Measurements from ENCODE around the gene ZBED2.

Gene ZBED2

GRCh38 chr3:111619833-111620232 lies 24.7 kb upstream of the ZBED2 start:
- no peak for TF ChIP-seq CTCF (IDR thresholded peaks at IDR 0.05; ENCODE audit: low read length, missing control alignments)

GRCh38 chr3:111618945-111619344 lies 23.8 kb upstream of the ZBED2 start:
- TF ChIP-seq CTCF (IDR thresholded peaks at IDR 0.05; ENCODE audit: low read length, missing control alignments): no peak
- no peak overlapping the region for H3K4me3 ChIP-seq (replicated peaks; ENCODE audit: low read depth, low read length)
- DNase-seq (ENCODE audit: low read depth): no peak

More at GRCh38 chr3:111619833-111620232, 24.7 kb upstream of the ZBED2 start:
- DNase-seq (ENCODE audit: low read depth): no peak
- H3K4me3 ChIP-seq (replicated peaks; ENCODE audit: low read depth, low read length): no peak overlapping the region

DNA sequence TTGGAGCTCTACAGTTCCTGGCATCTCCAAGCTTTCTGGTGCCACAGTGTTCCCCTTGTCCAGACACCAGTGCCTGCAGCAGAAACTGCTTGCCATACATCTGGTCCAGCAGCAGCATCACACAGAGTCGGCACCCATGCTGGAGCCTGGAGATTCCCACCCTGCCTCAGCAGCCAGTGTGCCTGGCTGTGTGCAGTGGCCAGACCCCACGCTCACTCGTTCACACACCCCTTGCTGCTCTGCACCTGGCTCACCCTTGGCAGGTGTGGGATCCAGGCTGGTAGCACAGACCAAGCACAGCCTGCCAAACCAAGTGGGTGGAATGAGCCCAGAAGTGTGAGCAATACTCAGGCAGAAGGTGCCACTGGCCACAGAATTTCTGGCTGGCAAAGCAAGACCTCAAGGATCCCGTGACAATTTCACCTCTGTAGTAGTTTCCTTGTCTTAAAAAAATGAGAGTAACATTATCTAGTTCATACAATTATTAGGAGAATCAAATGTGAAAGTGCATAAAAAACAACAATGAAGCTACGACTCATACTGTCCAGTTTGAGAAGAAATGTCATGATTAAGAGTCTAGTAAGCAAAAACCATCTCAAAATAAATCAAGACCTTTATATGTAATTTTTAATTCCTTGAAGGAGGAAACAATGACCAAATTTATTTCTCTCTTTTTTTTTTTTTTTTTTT lies 22.9 kb upstream of the ZBED2 start:
- no peak for TF ChIP-seq CTCF (IDR thresholded peaks at IDR 0.05; ENCODE audit: low read length, missing control alignments)
- no peak overlapping the region for H3K4me3 ChIP-seq (replicated peaks; ENCODE audit: low read depth, low read length)
- no peak for DNase-seq (ENCODE audit: low read depth)

- no peak overlapping the region for H3K4me3 ChIP-seq (replicated peaks; ENCODE audit: low read depth, low read length)
- no peak for TF ChIP-seq CTCF (IDR thresholded peaks at IDR 0.05; ENCODE audit: low read length, missing control alignments)
- no peak for DNase-seq (ENCODE audit: low read depth)
Measured at GRCh38 chr3:111617406-111617805, 22.3 kb upstream of the ZBED2 start.

DNA sequence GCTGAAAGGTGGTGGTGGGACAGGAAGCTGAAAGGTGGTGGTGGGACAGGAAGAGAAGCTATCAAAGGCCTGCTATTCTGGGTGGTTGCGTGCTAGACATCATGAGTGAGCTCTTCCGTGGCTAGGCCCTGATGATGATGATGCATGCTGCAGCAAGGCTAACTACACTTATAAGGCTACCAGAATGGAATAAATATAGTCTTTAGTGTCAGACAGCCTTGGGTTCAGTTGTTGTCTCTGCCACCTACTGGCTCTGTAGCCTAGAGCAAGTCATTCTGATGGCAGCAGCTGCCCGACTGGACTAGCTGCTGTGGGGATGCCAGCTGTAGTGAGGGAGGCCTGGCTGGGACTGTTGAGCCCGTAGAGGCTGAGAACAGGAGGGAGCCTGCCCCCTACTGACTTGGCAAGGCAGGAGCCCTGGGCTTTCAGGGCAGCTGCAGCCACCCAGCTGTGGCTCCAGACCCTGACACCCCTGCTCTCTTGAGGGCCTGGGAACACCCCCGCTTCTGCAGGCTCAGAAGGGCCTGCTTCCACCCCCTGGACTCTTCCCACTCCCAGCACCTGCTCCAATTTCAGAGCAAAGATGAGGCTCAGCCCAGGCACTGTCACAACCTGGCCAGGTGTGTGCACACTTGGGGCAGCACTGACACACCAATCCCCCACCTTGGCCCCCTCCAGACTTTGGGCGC lies 21.4 kb upstream of the ZBED2 start:
- DNase-seq (ENCODE audit: low read depth): no peak
- no peak overlapping the region for H3K4me3 ChIP-seq (replicated peaks; ENCODE audit: low read depth, low read length)
- no peak for TF ChIP-seq CTCF (IDR thresholded peaks at IDR 0.05; ENCODE audit: low read length, missing control alignments)

DNA sequence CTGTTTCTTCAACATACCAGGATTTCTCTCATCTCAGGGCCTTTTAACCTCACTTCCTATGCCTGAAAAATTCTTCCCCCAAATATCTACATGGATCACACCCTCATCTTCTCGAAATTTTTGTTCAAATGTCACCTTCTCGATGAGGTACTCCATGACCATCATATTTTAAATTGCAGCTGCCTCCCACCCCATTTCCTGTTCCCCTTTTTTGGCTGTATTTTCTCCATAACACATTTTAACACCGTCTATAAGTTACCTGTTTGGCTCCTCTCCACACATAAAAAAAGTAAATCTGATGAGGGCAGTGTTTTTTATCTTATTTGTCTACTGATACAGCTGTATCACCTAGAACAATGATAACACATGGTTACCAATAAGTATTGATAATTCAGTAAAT lies 20.7 kb upstream of the ZBED2 start:
- DNase-seq (ENCODE audit: low read depth): no peak
- no peak overlapping the region for H3K4me3 ChIP-seq (replicated peaks; ENCODE audit: low read depth, low read length)
- no peak for TF ChIP-seq CTCF (IDR thresholded peaks at IDR 0.05; ENCODE audit: low read length, missing control alignments)

Measured in fibroblast of pulmonary artery (primary cell).